PC-9 (cell line): ENCODE results near the gene ARPC4.

Experiments
- CTCF ChIP-seq: fragments of 200-600 bp; sonication (generic); conservative IDR thresholded peaks from 2 replicates; pipeline ENCODE4 v1.6.1; 2017; ENCODE audit warnings: mixed run types, antibody characterized with exemption, mild to moderate bottlenecking, moderate library complexity
- EZH2 ChIP-seq: fragments of 200-600 bp; sonication (generic); IDR thresholded peaks from 2 replicates; pipeline ENCODE4 v1.8.0; 2017; ENCODE audit warnings: antibody characterized with exemption, low read depth

GRCh38 chr3:9762871-9763270 is 30.0 kb upstream of the ARPC4 start:
- TF ChIP-seq CTCF (no peak), EZH2 (no peak)
